AG04449 (cell line): ENCODE results near the gene BABAM2.

ENCODE experiments used
- CTCF ChIA-PET: fragments of 350-600 bp; formaldehyde crosslinking; extraction: SDS; loops from one replicate; lab custom pipeline; 2021; ENCODE audit warnings: antibody characterized with exemption; lab: Yijun Ruan, JAX
- POLR2A ChIA-PET: fragments of 400-600, 350-600 bp; formaldehyde crosslinking; extraction: SDS; loops from one replicate; lab custom pipeline; 2020; ENCODE audit warnings: antibody characterized with exemption, inconsistent platforms; lab: Yijun Ruan, JAX
- DNase-seq: peaks from one replicate; pipeline ENCODE4 v3.0.0-alpha.2; 2010; ENCODE audit warnings: low read depth, low spot score
- H3K4me3 ChIP-seq: 2 replicates; pipeline ENCODE4 v1.5.1; 2011; ENCODE audit warnings: low read depth, mild to moderate bottlenecking, control low read depth, low read length
- CTCF ChIP-seq: IDR thresholded peaks from one replicate; pipeline ENCODE4 v1.5.1; 2011; ENCODE audit warnings: mild to moderate bottlenecking, moderate library complexity, low read length, control low read depth, inconsistent platforms; ENCODE audit not compliant: insufficient read depth; ENCODE audit errors: missing control alignments

The BABAM2 gene

DNA sequence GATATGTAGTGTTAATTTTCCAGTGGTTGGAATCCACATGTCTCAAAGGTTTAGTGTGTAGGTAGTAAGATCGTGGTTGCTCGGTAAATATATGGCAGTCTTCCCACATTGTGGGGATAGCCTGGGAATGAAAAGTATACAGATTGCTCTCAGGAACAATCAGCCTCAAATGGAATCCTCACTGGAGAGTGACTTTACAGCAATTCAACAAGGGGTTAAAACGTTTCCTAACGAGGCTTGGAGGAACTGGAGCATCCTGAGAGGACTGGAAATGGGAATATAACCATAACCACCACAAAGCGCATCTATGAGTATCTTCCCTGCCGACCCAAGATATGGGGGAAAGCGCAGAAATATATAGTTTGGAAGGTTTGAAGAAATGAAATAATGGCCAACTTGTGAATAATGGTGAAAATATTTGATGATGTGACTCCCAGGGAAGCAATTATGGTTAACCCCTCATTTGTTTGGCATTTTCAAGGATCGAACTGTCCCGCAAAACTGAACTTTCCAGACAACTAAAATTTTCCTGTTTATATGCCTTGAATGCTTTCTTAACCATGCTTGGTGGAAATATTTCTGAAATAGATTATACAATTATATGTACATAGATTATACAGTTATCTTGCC, 401.4 kb downstream of the BABAM2 start:
- ChIA-PET POLR2A (interaction anchor here (1.1 kb wide), 1 partner anchor 101 kb away, joined by 3 read pairs; the partner anchor contains the start of gene FOSL2), CTCF (no interaction called here)
- no peak for TF ChIP-seq CTCF

DNA sequence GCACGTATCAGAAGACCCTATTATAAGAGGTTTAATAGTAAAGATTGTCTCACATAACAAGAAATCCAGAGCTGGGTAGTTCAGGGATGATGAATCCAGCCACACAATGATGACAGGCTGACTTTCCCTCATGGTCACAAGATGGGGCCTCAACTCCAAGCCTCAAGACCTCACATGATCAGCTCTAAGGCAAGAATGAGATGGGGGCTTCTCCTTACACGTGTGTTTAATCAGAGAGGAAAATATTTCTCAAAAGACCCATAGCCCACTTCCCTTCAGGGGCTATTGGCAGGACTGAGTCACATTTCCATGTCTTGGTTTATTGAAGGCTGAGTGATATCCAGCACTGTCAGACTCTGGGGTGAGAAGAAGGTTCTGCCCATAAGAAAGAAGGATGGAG, 402.0 kb downstream of the BABAM2 start:
- no peak for TF ChIP-seq CTCF
- H3K4me3 ChIP-seq: no peak overlapping the region
- ChIA-PET CTCF (no interaction called here), POLR2A (interaction anchor here (1.1 kb wide), 1 partner anchor 101 kb away, joined by 3 read pairs; the partner anchor contains the start of gene FOSL2)
- DNase-seq: no peak

More for the DNA sequence above, 401.4 kb downstream of the BABAM2 start:
- no peak for DNase-seq
- no peak overlapping the region for H3K4me3 ChIP-seq

DNA sequence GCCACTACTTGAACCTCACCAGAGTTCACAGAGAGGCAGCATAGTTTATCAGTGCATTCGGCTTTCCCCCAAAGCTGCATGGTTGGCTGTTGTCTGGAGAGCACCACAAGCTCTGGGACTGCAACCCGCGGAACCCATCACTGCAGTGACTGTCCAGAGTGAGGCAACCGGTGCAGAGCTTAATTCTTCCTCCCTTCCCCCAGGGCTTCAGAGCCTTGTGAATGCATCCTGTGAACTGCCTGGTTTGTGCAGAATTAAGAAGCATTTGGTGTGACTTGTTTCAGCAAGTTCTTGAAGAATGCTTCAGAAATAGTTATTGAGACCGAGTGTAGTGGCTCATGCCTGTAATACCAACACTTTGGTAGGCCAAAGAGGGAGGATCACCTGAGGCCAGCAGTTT, 402.9 kb downstream of the BABAM2 start:
- ChIA-PET CTCF (no interaction called here), POLR2A (no interaction called here)
- H3K4me3 ChIP-seq: no peak overlapping the region
- no peak for TF ChIP-seq CTCF
- DNase-seq: no peak

DNA sequence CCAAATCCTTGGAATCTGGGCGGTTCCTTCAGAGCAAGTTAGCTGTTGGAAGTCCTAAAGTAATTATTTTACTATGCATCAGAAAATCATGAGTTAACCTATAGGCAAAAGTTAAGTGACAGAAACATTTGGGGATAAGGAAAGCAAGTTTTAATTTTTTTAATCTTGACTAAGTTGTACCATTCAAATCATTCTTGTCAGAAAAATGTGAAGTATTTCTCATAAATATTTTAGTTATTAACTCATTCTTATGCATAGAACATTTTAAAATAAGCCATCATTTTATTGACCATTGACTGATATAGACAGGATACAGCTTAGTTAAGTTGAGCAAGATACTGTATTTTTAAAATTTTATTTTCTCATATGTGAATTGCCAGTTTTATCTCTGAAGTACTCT, 403.9 kb downstream of the BABAM2 start:
- POLR2A ChIA-PET: interaction anchor here (1.0 kb wide), 1 partner anchor 97 kb away, joined by 5 read pairs; no protein-coding TSS in a partner anchor
- no peak overlapping the region for H3K4me3 ChIP-seq
- CTCF ChIA-PET: interaction anchor here (1.2 kb wide), 1 partner anchor 17 kb away, joined by 3 read pairs; no protein-coding TSS in a partner anchor
- no peak for DNase-seq
- TF ChIP-seq CTCF: no peak

DNA sequence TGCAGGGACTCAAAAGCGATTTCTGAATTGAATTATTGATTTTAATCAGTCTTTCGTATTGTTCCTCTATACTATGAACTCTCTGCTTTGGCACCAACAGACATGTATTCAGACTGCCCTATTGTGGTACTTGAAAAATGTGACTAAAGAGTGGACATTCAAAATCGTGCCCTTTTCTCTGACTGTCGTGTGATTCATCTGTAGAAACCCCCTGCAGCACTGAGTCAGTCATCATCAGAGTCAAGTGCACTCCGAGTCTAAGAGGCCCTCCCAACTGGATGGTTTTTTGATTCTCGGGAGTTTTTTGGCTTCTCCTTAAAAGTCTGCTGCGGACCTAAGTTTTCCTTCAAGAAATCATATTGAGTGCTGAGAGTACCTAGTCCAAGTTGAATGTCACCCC, 405.7 kb downstream of the BABAM2 start:
- ChIA-PET POLR2A (no interaction called here), CTCF (no interaction called here)
- no peak overlapping the region for H3K4me3 ChIP-seq
- no peak for DNase-seq
- TF ChIP-seq CTCF: no peak

DNA sequence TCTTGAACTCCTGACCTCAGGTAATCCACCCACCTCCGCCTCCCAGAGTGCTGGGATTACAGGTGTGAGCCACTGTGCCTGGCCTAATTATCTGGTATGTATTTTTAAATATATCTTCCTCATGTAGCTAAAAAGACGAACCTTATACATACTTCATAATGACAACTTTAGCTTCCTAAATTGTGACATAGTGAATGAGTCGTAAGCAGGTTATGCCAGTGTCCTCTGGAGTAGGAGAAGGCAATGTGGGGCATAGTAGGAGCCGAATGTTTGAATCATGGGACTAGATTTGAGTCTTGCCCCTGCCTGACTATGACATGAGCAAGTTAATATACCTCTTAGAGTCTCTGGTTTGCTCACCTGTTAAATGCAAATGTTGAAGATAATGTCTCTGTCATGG, 406.4 kb downstream of the BABAM2 start:
- no peak overlapping the region for H3K4me3 ChIP-seq
- POLR2A ChIA-PET: no interaction called here
- CTCF ChIA-PET: no interaction called here
- no peak for DNase-seq
- no peak for TF ChIP-seq CTCF
